Measurements from ENCODE around the gene FAM13A.

GRCh38 chr4:89000844-89001360 is 56.1 kb downstream of the FAM13A start:
- TF ChIP-seq CTCF (IDR thresholded peaks at IDR 0.05 in 8 of 11, conservative IDR thresholded peaks at IDR 0.05 in 3 of 11) (no peak), POLR2A (IDR thresholded peaks at IDR 0.05) (no peak)
